Measurements from ENCODE around the gene TTC12.

Gene TTC12

DNA sequence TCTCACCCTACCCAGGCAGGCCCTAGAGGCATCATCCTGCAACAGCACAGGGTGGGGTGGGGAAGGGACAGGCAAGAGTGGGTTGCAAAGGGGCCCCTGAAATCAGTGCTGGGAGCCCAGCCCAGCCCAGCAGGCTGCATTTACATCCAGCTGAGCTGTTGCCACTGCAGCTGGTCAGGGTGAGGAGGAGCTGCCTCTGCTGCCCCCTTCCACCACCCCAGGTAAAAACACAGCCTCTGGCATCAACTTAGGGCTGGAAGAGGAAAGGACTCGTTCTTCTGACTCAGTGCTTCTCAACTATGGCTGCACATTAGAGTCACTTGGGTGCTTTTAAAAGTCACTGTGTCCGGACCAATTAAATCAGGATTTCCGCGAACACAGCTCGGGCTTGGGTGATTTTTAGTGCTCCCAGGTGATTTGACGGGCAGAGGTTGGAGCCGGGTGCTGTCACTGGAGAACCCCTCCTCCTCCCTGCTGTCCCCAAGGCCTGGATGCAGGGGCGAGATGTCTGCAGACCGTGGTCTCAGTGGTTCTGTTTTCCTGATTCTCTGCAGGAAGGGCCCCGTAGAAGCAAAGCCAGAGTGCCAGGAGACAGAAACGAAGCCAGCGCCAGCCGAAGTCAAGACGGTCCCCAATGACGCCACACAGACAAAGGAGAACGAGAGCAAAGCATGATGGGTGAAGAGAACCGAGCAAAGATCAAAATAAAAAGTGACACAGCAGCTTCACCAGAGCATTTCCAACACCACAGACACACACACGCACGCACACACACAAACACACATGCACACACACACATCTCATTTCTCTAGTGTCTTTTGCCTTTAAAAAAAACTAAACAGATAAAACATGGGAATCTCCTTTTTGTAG is 39.4 kb upstream of the TTC12 start:
- H3K27ac ChIP-seq (ENCODE audit: poor library complexity, severe bottlenecking) = no peak overlapping the region
- no peak overlapping the region for H3K4me3 ChIP-seq (ENCODE audit: severe bottlenecking)
- no peak for DNase-seq (ENCODE audit: low spot score)
- ATAC-seq (ENCODE audit: low read depth) = 0 out of 3 replicates have a peak, but pooled peaks have one; percentile 42
- no peaks in the 10 kb centered on the region for H3K4me1 ChIP-seq (ENCODE audit: insufficient read depth, poor library complexity, severe bottlenecking)
- no peaks in the 10 kb centered on the region for H3K36me3 ChIP-seq (ENCODE audit: low read depth)
- no peaks in the 10 kb centered on the region for H3K9me3 ChIP-seq (ENCODE audit: severe bottlenecking)
- H3K27me3 ChIP-seq (ENCODE audit: insufficient read depth, poor library complexity, severe bottlenecking) = no peaks in the 10 kb centered on the region
- TF ChIP-seq, protein P1, sequence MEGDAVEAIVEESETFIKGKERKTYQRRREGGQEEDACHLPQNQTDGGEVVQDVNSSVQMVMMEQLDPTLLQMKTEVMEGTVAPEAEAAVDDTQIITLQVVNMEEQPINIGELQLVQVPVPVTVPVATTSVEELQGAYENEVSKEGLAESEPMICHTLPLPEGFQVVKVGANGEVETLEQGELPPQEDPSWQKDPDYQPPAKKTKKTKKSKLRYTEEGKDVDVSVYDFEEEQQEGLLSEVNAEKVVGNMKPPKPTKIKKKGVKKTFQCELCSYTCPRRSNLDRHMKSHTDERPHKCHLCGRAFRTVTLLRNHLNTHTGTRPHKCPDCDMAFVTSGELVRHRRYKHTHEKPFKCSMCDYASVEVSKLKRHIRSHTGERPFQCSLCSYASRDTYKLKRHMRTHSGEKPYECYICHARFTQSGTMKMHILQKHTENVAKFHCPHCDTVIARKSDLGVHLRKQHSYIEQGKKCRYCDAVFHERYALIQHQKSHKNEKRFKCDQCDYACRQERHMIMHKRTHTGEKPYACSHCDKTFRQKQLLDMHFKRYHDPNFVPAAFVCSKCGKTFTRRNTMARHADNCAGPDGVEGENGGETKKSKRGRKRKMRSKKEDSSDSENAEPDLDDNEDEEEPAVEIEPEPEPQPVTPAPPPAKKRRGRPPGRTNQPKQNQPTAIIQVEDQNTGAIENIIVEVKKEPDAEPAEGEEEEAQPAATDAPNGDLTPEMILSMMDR (IDR thresholded peaks at IDR 0.05; ENCODE audit: poor library complexity, severe bottlenecking) = peak; percentile 21

DNA sequence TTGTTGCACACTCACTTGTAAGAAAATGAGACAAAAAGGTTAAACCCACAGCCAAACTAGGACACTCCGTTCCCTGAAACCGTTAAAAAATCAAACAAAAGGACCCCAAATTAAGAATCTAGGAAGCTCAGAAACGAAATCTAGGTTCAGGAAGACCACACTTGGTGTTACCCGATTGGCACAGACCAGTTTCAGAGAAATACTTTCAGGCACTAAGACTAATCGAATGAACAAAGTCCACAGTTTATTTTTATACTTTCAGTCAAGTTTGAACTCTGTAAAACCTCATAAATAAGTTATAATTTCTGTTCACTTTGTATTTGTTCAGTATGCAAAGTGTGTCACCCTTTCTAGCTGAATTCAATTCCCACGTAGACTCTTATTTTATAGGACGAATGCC is 38.8 kb upstream of the TTC12 start:
- H3K4me1 ChIP-seq (ENCODE audit: insufficient read depth, poor library complexity, severe bottlenecking) = no peaks in the 10 kb centered on the region
- no peaks in the 10 kb centered on the region for H3K27me3 ChIP-seq (ENCODE audit: insufficient read depth, poor library complexity, severe bottlenecking)
- no peaks in the 10 kb centered on the region for H3K36me3 ChIP-seq (ENCODE audit: low read depth)
- H3K9me3 ChIP-seq (ENCODE audit: severe bottlenecking) = no peaks in the 10 kb centered on the region
- DNase-seq (ENCODE audit: low spot score) = no peak
- ATAC-seq (ENCODE audit: low read depth) = no peak
- H3K27ac ChIP-seq (ENCODE audit: poor library complexity, severe bottlenecking) = no peak overlapping the region
- no peak overlapping the region for H3K4me3 ChIP-seq (ENCODE audit: severe bottlenecking)
- TF ChIP-seq, protein P1 (IDR thresholded peaks at IDR 0.05; ENCODE audit: poor library complexity, severe bottlenecking) = no peak

DNA sequence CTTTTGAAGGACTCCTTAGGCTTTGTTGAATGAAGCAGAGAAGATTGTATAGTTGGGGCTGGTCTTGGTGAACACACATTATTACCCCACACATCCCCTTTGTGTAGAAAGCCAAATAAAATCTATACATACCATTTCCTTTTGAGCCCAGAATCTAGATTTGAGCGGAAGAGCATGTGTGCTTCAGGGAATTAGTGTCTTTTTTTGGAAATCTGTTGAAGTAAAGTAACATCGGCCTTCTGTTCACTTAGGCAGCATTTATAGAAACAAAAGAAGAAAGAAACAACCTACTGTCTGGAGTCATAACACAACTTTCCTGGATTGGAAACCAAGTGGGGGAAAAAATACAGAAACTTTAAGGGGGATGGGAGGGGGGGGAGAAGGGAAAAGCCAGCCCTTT is 37.9 kb upstream of the TTC12 start:
- no peak for DNase-seq (ENCODE audit: low spot score)
- TF ChIP-seq, protein P1 (IDR thresholded peaks at IDR 0.05; ENCODE audit: poor library complexity, severe bottlenecking) = no peak
- Histone ChIP-seq H3K4me3 (ENCODE audit: severe bottlenecking) (no peak overlapping the region), H3K27ac (ENCODE audit: poor library complexity, severe bottlenecking) (no peak overlapping the region), H3K4me1 (ENCODE audit: insufficient read depth, poor library complexity, severe bottlenecking) (no peaks in the 10 kb centered on the region), H3K36me3 (ENCODE audit: low read depth) (no peaks in the 10 kb centered on the region), H3K9me3 (ENCODE audit: severe bottlenecking) (no peaks in the 10 kb centered on the region), H3K27me3 (ENCODE audit: insufficient read depth, poor library complexity, severe bottlenecking) (no peaks in the 10 kb centered on the region)
- no peak for ATAC-seq (ENCODE audit: low read depth)

DNA sequence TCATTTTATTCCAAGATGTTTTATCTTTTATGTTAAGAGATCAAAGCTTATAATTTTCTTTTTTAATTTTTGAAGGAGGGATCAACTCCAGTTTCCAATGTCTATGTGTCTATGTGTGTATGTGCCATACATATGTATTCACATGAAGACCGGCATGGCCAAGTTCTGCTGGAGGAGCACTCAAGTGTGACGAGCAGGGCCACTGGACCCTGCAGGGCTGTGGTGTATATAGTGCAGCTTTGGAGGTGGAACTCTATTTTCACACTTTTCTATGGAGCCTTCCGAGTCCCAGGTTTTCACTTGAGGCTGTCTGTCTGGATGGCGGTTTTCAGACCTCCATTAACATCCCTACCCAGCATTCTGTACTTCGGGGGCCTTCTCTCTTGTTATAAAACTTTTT is 36.5 kb upstream of the TTC12 start:
- Histone ChIP-seq H3K4me1 (ENCODE audit: insufficient read depth, poor library complexity, severe bottlenecking) (no peaks in the 10 kb centered on the region), H3K27ac (ENCODE audit: poor library complexity, severe bottlenecking) (no peak overlapping the region), H3K36me3 (ENCODE audit: low read depth) (no peaks in the 10 kb centered on the region), H3K27me3 (ENCODE audit: insufficient read depth, poor library complexity, severe bottlenecking) (no peaks in the 10 kb centered on the region), H3K4me3 (ENCODE audit: severe bottlenecking) (no peak overlapping the region), H3K9me3 (ENCODE audit: severe bottlenecking) (no peaks in the 10 kb centered on the region)
- TF ChIP-seq, protein P1 (IDR thresholded peaks at IDR 0.05; ENCODE audit: poor library complexity, severe bottlenecking) = no peak
- DNase-seq (ENCODE audit: low spot score) (no peak), ATAC-seq (ENCODE audit: low read depth) (no peak)

DNA sequence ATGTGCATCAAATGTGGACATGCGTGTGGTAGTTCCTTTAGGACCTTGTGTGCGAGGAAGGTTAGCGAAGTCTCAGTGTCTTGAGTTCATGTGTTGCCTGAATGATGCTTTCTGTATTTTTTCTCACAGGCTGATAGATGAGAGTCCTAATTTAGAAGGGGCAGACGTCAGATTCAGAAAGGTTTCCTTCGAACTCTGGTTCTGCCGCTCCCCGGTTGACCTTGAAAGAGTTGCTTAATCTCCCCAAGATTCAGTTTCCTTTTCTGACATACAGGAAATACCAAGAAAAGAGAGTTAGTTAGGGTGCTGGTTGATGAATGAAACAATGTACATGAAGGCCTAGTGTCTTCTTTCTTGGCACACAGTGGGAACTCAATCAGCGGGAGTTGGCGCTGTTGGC is 35.9 kb upstream of the TTC12 start:
- Histone ChIP-seq H3K4me3 (ENCODE audit: severe bottlenecking) (no peak overlapping the region), H3K36me3 (ENCODE audit: low read depth) (no peaks in the 10 kb centered on the region), H3K9me3 (ENCODE audit: severe bottlenecking) (no peaks in the 10 kb centered on the region), H3K27me3 (ENCODE audit: insufficient read depth, poor library complexity, severe bottlenecking) (no peaks in the 10 kb centered on the region), H3K27ac (ENCODE audit: poor library complexity, severe bottlenecking) (no peak overlapping the region), H3K4me1 (ENCODE audit: insufficient read depth, poor library complexity, severe bottlenecking) (no peaks in the 10 kb centered on the region)
- ATAC-seq (ENCODE audit: low read depth) (no peak), DNase-seq (ENCODE audit: low spot score) (no peak)
- TF ChIP-seq, protein P1 (IDR thresholded peaks at IDR 0.05; ENCODE audit: poor library complexity, severe bottlenecking) = no peak

Data from RWPE2 (cell line).